Psoas muscle (tissue), 8 donors: ENCODE results near the gene RPL18. TPM values are rescaled to one million over a fixed set of nuclear protein-coding genes. Genes with fewer than 3 reads are reported as not detected.

Experiments
- ATAC-seq, 4 donors: fragments of 200-7000 bp; cut with Tn5 transposase; one replicate each; pipeline ENCODE4 v1.9.1; 2020; ENCODE audit warnings: moderate library complexity in 3 of 4, mild to moderate bottlenecking in 2 of 4
- DNase-seq, 2 donors: peaks; one replicate each; pipeline ENCODE4 v3.0.0-alpha.2; 2020
- H3K27ac ChIP-seq: fragments of 200-600 bp; one replicate; pipeline ENCODE4 v1.8.0; 2022
- H3K27me3 ChIP-seq, 3 donors: fragments of 200-600 bp in 1 of 3; one replicate each; pipeline versions ENCODE4 v1.6.1 to v1.8.0; 2013 to 2022; ENCODE audit warnings: low read length in 2 of 3, mild to moderate bottlenecking in 2 of 3, moderate library complexity in 1 of 3; ENCODE audit not compliant: insufficient read depth in 3 of 3
- H3K36me3 ChIP-seq, 2 donors: fragments of 200-600 bp in 1 of 2; one replicate each; pipeline versions ENCODE4 v1.6.1 to v1.8.0; 2013 to 2022; ENCODE audit warnings: low read depth in 1 of 2, mild to moderate bottlenecking in 1 of 2, moderate library complexity in 1 of 2; ENCODE audit not compliant: insufficient read depth in 1 of 2
- H3K4me1 ChIP-seq: fragments of 200-600 bp; one replicate; pipeline ENCODE4 v1.8.0; 2022
- H3K4me3 ChIP-seq: fragments of 200-600 bp; one replicate; pipeline ENCODE4 v1.8.0; 2022; ENCODE audit warnings: mild to moderate bottlenecking
- H3K9me3 ChIP-seq: fragments of 200-600 bp; one replicate; pipeline ENCODE4 v1.8.0; 2022
- CTCF ChIP-seq: fragments of 200-600 bp; IDR thresholded peaks from one replicate; pipeline ENCODE4 v1.8.0; 2022; ENCODE audit warnings: antibody characterized with exemption
- WGBS, 3 donors: extraction: QIAGEN DNeasy Blood & Tissue Kit; methylation state at CpG; one replicate each; pipeline versions ENCODE4 v1.1.6 to v1.1.7; 2013; 5-methylcytosine and 5-hydroxymethylcytosine counted together
- intact Hi-C, 2 donors: fragments of 100-400 bp; cut with DNase I; formaldehyde crosslinking; loops; one replicate each; pipeline versions ENCODE4 v1.11.0 to v1.14.2; 2022
- polyA plus RNA-seq, 3 donors: library from polyadenylated mRNA; stranded (reverse); fragments of 200-250 nt; gene quantifications; one replicate each; pipeline ENCODE4 v1.2.3, GENCODE V29; 2013
- total RNA-seq, 4 donors: library from RNA; stranded (reverse); fragmentation: NEBNext Ultra II Directional in 2 of 4; extraction: Animal tissue kit (Norgen Biotek cat#: 25700) in 2 of 4; gene quantifications; one replicate each; pipeline versions ENCODE4 v1.2.1 to v1.2.4, GENCODE V29; 2021 to 2023
- donor health status: healthy with polysubstance abuse.
- donor health status: DM: no; HTN: no; CAD: no; lungs with moderate emphysema.
- donor health status: Bipolar disorder and iron deficiency.
- donor health status: healthy.
- donor health status: DM: yes; HTN: yes; CAD: no.
- donor health status: DM: no; HTN: no; CAD: no.
- donor health status: DM: no; HTN: no; CAD: no.
- donor health status: DM: yes; HTN: yes; CAD: no.

The RPL18 gene
- total and polyA plus RNA-seq, 7 donors, result 506 to 1,745 (median 730) TPM

- no peaks in the 10 kb centered on the region for H3K36me3 ChIP-seq
- no peaks in the 10 kb centered on the region for H3K9me3 ChIP-seq
- H3K27me3 ChIP-seq, result no peaks in the 10 kb centered on the region
- DNase-seq (peak; percentile 88 to 93), ATAC-seq (peak; percentile 91 to 93 (median 93))
- H3K4me1 ChIP-seq, result peaks cover 18% of the 10 kb centered on the region
- peak within 1 kb of the TSS; percentile 71 for H3K4me3 ChIP-seq
- WGBS, 3 donors, result 1% methylated on average over 20 to 33 of the region's 33 CpGs
- intact Hi-C loops, result loop anchor here (5.0 kb wide), 3 partner anchors 96 to 196 kb away; partner anchors contain the start of genes HSD17B14 (in 1 of the 2) and RASIP1 (in 1 of the 2)
- peak; percentile 89 for TF ChIP-seq CTCF
- peak within 1 kb of the TSS; percentile 67 for H3K27ac ChIP-seq
Observed at GRCh38 chr19:48646001-48646721, 27.2 kb upstream of the RPL18 start, which contains the start of gene CA11. Gene CA11 (minus strand): TSS chr19:48646187. CDS start chr19:48645632, 555 bp downstream.

- H3K27me3 ChIP-seq, result no peaks in the 10 kb centered on the region
- no peak for TF ChIP-seq CTCF
- peak overlapping the region; percentile 71 for H3K4me3 ChIP-seq
- H3K9me3 ChIP-seq, result no peaks in the 10 kb centered on the region
- peak overlapping the region; percentile 67 for H3K27ac ChIP-seq
- DNase-seq, result no peak
- H3K36me3 ChIP-seq, result no peaks in the 10 kb centered on the region
- H3K4me1 ChIP-seq, result peaks cover 18% of the 10 kb centered on the region
- 0 to 3% (median 0%) methylated on average over 5 to 6 of the region's 6 CpGs for WGBS, 3 donors
- peak; percentile 2 to 18 (median 4) for ATAC-seq
- intact Hi-C loops, result loop anchor here (5.0 kb wide), 3 partner anchors 97 to 197 kb away; partner anchors contain the start of genes HSD17B14 (in 1 of the 2) and RASIP1 (in 1 of the 2)
Observed at GRCh38 chr19:48645620-48646000, 26.6 kb upstream of the RPL18 start.

GRCh38 chr19:48644839-48645619 lies 26.1 kb upstream of the RPL18 start:
- H3K4me3 ChIP-seq, result peak overlapping the region; percentile 71
- DNase-seq, result peak; percentile 73 to 86
- intact Hi-C loops, result loop anchor here (5.0 kb wide), 3 partner anchors 97 to 197 kb away; partner anchors contain the start of genes HSD17B14 (in 1 of the 2) and RASIP1 (in 1 of the 2)
- no peak for TF ChIP-seq CTCF
- H3K4me1 ChIP-seq, result peaks cover 18% of the 10 kb centered on the region
- 4 to 7% (median 5%) methylated on average over 22 to 25 of the region's 25 CpGs for WGBS, 3 donors
- H3K27me3 ChIP-seq, result no peaks in the 10 kb centered on the region
- H3K27ac ChIP-seq, result peak overlapping the region; percentile 67
- H3K9me3 ChIP-seq, result no peaks in the 10 kb centered on the region
- ATAC-seq, result peak; percentile 73 to 85 (median 82)
- no peaks in the 10 kb centered on the region for H3K36me3 ChIP-seq

- intact Hi-C loops, result no loop called here
- no peak for TF ChIP-seq CTCF
- Histone ChIP-seq H3K4me1 (peaks cover 18% of the 10 kb centered on the region), H3K27ac (no peak overlapping the region), H3K4me3 (peak overlapping the region; percentile 71), H3K9me3 (no peaks in the 10 kb centered on the region), H3K36me3 (no peaks in the 10 kb centered on the region), H3K27me3 (no peaks in the 10 kb centered on the region)
- ATAC-seq (no peak), DNase-seq (no peak)
- 73 to 83% (median 76%) methylated on average over 4 of the region's 4 CpGs for WGBS, 3 donors
Observed at GRCh38 chr19:48644355-48644754, 25.4 kb upstream of the RPL18 start.
